ENCODE measurements around the gene SLC22A17. TPM values are rescaled to one million over a fixed set of nuclear protein-coding genes. Genes with fewer than 3 reads are reported as not detected.

SLC22A17 gene
- total and polyA plus RNA-seq, 2 of the 13 experiments (the other 11 are each of a cell fraction or from before 2014, with no cell fraction given) = 0.95 to 1.1 TPM

DNA sequence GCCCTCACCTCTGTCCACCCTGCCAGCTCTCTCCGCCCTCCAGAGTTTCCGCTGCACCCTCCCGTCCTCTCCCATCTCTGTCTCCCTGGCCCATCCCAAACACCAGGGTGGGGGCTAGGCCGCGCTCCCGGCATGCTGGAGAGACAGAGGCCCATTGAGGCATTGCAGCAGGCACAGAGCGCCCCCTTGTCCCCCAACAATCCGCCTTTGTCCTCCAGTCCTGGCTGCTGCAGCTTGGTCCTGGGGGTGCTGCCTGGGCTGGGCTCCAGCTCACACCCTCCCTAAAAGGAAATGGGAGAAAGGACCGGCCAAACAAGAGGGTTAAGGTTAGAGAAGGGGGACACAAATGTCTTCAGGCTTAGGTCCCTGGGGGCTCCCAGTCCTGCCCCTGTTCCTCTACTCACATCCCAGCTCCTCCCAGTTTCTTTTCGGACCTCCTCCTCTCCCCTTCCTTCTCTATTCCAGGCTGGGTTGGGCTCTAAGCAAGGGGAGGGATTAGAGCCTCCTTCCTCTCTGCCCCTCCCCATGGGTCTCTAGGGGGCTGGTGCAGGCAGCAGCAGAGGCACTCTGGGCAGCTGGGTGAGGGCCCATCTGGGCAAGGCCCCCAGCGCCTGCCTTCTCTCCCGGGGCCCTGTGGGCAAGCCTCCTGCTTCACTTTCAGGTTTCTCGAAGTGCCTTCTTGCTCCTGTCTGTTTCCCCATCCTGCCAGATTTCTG lies 24.0 kb upstream of the SLC22A17 start, which contains the start of gene CMTM5:
TSS of gene CMTM5 (plus strand) at position 565 of the 716 bp plus-strand sequence. CDS start 206 bp downstream, outside the sequence.
- Histone ChIP-seq H3K4me2 (ENCODE audit: low read depth, low read length) (no peak within 1 kb of the TSS), H3K9ac (ENCODE audit: insufficient read depth, low read depth, low read length) (no peak within 1 kb of the TSS), H3K4me3 (replicated peaks in 1 of 3; ENCODE audit: insufficient read depth in 1 of 3, low read depth in 2 of 3, low read length in 3 of 3) (no peak within 1 kb of the TSS), H3K27me3 (ENCODE audit: control insufficient read depth in 1 of 2, insufficient read depth in 2 of 2, low read length in 2 of 2) (peaks cover 28 to 87% of the 10 kb centered on the region in 2 experiments), H3K36me3 (replicated peaks in 1 of 2; ENCODE audit: control insufficient read depth in 1 of 2, insufficient read depth in 2 of 2, low read length in 2 of 2) (no peaks in the 10 kb centered on the region), H3K4me1 (ENCODE audit: insufficient read depth, low read length) (no peaks in the 10 kb centered on the region), H3K9me3 (ENCODE audit: low read length) (no peaks in the 10 kb centered on the region), H2AFZ (ENCODE audit: low read length) (no peak within 1 kb of the TSS), H3K27ac (ENCODE audit: extremely low read length, insufficient read depth, low read length) (no peak within 1 kb of the TSS), H4K20me1 (ENCODE audit: insufficient read depth, low read length) (no peaks in the 10 kb centered on the region), H3K79me2 (ENCODE audit: insufficient read depth, low read length) (no peaks in the 10 kb centered on the region)
- POLR2A ChIA-PET = interaction anchor here (1.2 kb wide), 1 partner anchor 55 kb away, joined by 4 read pairs; no protein-coding TSS in a partner anchor
- FAIRE-seq (no peak), ATAC-seq (no peak), DNase-seq (ENCODE audit: low spot score) (no peak)
- 13% methylated on average over 13 of the region's 13 CpGs for WGBS (ENCODE audit: low lambda C conversion rate)
- CTCF ChIA-PET (ENCODE audit: low intra/inter-chr PET ratio, low total read pairs) = interaction anchor here (5.1 to 5.9 kb wide), 2 partner anchors 49 to 111 kb away, joined by 96 to 111 read pairs; no protein-coding TSS in a partner anchor
- intact Hi-C loops (cut with micrococcal nuclease; ENCODE audit: unreplicated experiment) (no loop called here), in situ Hi-C loops (cut with HindIII; ENCODE audit: extremely low pct_ligation_motif_present, low pct_unique_long_range_greater_than_20kb) (loop anchor here (5.0 kb wide), 2 partner anchors 49 to 114 kb away; no protein-coding TSS in a partner anchor)
- BruUV-seq (replicated peaks) = no TSS peak
- TF ChIP-seq, protein P1, sequence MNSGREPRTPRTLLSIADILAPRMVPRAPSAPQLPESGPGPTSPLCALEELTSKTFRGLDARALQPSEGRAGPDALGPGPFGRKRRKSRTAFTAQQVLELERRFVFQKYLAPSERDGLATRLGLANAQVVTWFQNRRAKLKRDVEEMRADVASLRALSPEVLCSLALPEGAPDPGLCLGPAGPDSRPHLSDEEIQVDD (CRISPR knock-in tag; IDR thresholded peaks at IDR 0.05; ENCODE audit: borderline replicate concordance) = 0 out of 2 replicates have a peak, but pooled peaks have one; percentile 37
- TF ChIP-seq, protein P2, sequence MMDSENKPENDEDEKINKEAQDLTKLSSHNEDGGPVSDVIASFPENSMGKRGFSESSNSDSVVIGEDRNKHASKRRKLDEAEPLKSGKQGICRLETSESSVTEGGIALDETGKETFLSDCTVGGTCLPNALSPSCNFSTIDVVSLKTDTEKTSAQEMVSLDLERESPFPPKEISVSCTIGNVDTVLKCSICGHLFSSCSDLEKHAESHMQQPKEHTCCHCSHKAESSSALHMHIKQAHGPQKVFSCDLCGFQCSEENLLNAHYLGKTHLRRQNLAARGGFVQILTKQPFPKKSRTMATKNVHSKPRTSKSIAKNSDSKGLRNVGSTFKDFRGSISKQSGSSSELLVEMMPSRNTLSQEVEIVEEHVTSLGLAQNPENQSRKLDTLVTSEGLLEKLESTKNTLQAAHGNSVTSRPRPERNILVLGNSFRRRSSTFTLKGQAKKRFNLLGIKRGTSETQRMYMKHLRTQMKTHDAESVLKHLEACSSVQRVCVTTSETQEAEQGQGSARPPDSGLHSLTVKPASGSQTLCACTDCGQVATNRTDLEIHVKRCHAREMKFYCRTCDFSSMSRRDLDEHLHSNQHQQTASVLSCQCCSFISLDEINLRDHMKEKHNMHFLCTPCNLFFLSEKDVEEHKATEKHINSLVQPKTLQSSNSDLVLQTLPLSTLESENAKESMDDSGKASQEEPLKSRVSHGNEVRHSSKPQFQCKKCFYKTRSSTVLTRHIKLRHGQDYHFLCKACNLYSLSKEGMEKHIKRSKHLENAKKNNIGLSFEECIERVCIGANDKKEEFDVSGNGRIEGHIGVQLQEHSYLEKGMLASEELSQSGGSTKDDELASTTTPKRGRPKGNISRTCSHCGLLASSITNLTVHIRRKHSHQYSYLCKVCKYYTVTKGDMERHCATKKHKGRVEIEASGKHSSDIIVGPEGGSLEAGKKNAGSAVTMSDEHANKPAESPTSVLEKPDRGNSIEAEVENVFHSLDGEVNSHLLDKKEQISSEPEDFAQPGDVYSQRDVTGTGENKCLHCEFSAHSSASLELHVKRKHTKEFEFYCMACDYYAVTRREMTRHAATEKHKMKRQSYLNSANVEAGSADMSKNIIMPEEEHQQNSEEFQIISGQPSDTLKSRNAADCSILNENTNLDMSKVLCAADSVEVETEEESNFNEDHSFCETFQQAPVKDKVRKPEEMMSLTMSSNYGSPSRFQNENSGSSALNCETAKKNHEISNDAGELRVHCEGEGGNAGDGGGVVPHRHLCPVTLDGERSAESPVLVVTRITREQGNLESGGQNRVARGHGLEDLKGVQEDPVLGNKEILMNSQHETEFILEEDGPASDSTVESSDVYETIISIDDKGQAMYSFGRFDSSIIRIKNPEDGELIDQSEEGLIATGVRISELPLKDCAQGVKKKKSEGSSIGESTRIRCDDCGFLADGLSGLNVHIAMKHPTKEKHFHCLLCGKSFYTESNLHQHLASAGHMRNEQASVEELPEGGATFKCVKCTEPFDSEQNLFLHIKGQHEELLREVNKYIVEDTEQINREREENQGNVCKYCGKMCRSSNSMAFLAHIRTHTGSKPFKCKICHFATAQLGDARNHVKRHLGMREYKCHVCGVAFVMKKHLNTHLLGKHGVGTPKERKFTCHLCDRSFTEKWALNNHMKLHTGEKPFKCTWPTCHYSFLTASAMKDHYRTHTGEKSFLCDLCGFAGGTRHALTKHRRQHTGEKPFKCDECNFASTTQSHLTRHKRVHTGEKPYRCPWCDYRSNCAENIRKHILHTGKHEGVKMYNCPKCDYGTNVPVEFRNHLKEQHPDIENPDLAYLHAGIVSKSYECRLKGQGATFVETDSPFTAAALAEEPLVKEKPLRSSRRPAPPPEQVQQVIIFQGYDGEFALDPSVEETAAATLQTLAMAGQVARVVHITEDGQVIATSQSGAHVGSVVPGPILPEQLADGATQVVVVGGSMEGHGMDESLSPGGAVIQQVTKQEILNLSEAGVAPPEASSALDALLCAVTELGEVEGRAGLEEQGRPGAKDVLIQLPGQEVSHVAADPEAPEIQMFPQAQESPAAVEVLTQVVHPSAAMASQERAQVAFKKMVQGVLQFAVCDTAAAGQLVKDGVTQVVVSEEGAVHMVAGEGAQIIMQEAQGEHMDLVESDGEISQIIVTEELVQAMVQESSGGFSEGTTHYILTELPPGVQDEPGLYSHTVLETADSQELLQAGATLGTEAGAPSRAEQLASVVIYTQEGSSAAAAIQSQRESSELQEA (CRISPR knock-in tag; IDR thresholded peaks at IDR 0.05; ENCODE audit: not compliant biosample characterization) = peak; percentile 44
- TF ChIP-seq CHCHD3 (CRISPR knock-in tag; IDR thresholded peaks at IDR 0.05) (no peak), ZNF687 (CRISPR knock-in tag; IDR thresholded peaks at IDR 0.05) (0 out of 2 replicates have a peak, but pooled peaks have one; percentile 22), ZNF335 (CRISPR knock-in tag; IDR thresholded peaks at IDR 0.05) (no peak), ZNF883 (CRISPR knock-in tag; IDR thresholded peaks at IDR 0.05; ENCODE audit: not compliant biosample characterization) (peak; percentile 57)
- TF ChIP-seq, protein P3, sequence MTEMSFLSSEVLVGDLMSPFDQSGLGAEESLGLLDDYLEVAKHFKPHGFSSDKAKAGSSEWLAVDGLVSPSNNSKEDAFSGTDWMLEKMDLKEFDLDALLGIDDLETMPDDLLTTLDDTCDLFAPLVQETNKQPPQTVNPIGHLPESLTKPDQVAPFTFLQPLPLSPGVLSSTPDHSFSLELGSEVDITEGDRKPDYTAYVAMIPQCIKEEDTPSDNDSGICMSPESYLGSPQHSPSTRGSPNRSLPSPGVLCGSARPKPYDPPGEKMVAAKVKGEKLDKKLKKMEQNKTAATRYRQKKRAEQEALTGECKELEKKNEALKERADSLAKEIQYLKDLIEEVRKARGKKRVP (CRISPR knock-in tag; IDR thresholded peaks at IDR 0.05) = no peak
